HCT116 (cell line): Measurements from ENCODE around the gene DYNLT4.

Experiments
- POLR2A ChIP-seq: IDR thresholded peaks from 2 replicates; pipeline ENCODE4 v1.7.0; 2011; ENCODE audit warnings: borderline replicate concordance; ENCODE audit not compliant: insufficient read depth, insufficient read length; ENCODE audit errors: extremely low read depth
- POLR2AphosphoS5 ChIP-seq: IDR thresholded peaks from 2 replicates; pipeline ENCODE4 v1.6.1; 2011; ENCODE audit warnings: mild to moderate bottlenecking, low read depth, low read length, moderate library complexity
- RAD21 ChIP-seq: IDR thresholded peaks from 2 replicates; pipeline ENCODE4 v1.6.1; 2012; ENCODE audit warnings: low read depth, mild to moderate bottlenecking
- TF ChIP-seq, protein P1 (sequence below), 3 experiments: fragments of 200-600 bp in 1 of 3; sonication (generic) in 1 of 3; IDR thresholded peaks in 2 of 3; conservative IDR thresholded peaks in 1 of 3; 2 replicates each; pipeline ENCODE4 v1.5.1; 2012 to 2017; ENCODE audit warnings: low read depth in 2 of 3, low read length in 2 of 3, antibody characterized with exemption in 1 of 3, borderline replicate concordance in 1 of 3, control low read depth in 1 of 3, mild to moderate bottlenecking in 1 of 3, mixed read lengths in 1 of 3, mixed run types in 1 of 3, moderate library complexity in 1 of 3; ENCODE audit not compliant: insufficient read depth in 1 of 3
- TF ChIP-seq, protein P2 (sequence below): IDR thresholded peaks from 2 replicates; pipeline ENCODE4 v1.6.1; 2012

DNA sequence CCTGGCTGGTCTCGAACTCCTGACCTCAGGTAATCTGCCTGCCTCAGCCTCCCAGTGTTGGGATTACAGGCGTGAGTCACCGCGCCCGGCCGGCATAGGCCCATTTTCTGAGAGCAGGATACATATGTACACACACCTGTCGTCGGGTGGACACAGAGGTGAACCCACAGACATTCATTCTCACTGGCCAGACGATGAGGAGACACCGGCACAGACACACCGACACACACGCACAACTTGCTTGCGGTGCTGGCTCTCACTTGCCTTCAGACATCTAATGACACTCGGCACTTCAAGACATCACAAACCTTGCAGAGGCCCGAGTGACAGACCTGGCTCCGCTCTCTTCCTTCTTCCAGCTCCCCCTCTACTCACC is 35.3 kb upstream of the DYNLT4 start:
- TF ChIP-seq POLR2AphosphoS5 = no peak
- TF ChIP-seq, protein P1, sequence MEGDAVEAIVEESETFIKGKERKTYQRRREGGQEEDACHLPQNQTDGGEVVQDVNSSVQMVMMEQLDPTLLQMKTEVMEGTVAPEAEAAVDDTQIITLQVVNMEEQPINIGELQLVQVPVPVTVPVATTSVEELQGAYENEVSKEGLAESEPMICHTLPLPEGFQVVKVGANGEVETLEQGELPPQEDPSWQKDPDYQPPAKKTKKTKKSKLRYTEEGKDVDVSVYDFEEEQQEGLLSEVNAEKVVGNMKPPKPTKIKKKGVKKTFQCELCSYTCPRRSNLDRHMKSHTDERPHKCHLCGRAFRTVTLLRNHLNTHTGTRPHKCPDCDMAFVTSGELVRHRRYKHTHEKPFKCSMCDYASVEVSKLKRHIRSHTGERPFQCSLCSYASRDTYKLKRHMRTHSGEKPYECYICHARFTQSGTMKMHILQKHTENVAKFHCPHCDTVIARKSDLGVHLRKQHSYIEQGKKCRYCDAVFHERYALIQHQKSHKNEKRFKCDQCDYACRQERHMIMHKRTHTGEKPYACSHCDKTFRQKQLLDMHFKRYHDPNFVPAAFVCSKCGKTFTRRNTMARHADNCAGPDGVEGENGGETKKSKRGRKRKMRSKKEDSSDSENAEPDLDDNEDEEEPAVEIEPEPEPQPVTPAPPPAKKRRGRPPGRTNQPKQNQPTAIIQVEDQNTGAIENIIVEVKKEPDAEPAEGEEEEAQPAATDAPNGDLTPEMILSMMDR (IDR thresholded peaks at IDR 0.05 in 2 of 3, conservative IDR thresholded peaks at IDR 0.05 in 1 of 3; ENCODE audit: borderline replicate concordance in 1 of 3, insufficient read depth in 1 of 3, low read depth in 2 of 3, low read length in 2 of 3) = no peak
- TF ChIP-seq POLR2A = no peak
- TF ChIP-seq, protein P2, sequence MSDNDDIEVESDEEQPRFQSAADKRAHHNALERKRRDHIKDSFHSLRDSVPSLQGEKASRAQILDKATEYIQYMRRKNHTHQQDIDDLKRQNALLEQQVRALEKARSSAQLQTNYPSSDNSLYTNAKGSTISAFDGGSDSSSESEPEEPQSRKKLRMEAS = no peak
- no peak for TF ChIP-seq RAD21
